Measurements from ENCODE around the gene INPP5J. TPM values are rescaled to one million over a fixed set of nuclear protein-coding genes. Genes with fewer than 3 reads are reported as not detected.

INPP5J gene
- polyA plus RNA-seq, 1 donor from 2014 or later: 3.7 TPM

- Histone ChIP-seq H2AFZ (ENCODE audit: low read depth, low read length) (no peak overlapping the region), H4K20me1 (ENCODE audit: insufficient read depth) (no peaks in the 10 kb centered on the region), H3K36me3 (ENCODE audit: insufficient read depth, low read length) (no peaks in the 10 kb centered on the region)
Observed at GRCh38 chr22:31099386-31099785, 23.4 kb upstream of the INPP5J start.

DNA sequence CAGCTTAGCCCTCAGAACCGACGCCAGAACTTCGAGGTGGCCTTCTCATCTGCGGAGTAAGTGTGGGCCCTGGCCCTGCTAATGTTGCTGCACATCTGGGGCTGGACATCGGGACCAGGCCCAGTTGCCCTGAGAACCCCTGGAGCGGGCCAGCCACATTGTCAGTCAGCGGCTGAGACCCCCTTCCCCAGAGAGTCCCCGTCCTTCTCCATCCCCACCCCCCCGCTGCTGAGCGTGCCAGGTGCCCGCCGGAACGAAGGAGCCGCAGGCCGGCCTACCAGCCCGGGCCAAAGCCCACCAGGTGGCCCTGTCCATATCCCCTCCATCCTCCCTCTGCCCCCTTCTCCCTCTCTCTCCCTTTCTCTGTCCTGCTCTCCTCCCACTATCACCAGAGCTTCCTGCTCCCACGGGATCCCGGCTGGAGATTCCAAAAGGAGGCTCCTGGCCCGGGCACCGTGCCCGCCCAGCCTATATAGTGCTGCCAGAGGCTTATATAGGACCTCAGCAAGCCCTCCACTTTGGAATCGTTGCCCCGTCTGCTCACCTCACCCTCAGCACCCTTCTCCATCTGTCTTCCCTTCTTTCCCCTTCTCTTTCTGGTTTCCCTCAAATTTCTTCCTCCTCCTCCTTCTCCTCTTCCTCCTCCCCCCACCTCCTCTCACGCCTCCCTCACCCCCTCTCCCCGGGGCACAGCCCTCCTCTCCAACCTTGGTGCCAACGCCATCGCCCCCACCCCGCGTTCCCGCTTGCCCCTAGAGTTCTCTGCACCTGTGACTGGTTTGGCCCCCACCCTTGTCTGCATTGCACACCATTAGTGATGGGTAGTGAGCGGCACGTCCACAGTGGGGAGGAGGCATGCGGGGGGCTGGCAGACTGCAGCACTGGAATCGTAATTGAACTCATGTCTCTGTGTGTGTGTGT is 22.7 kb upstream of the INPP5J start:
- no peak overlapping the region for H3K9ac ChIP-seq (ENCODE audit: low read length)
- H3K36me3 ChIP-seq (ENCODE audit: insufficient read depth, low read length): no peaks in the 10 kb centered on the region
- no peaks in the 10 kb centered on the region for H3K9me2 ChIP-seq (ENCODE audit: insufficient read depth, low read length)
- H3K27ac ChIP-seq (ENCODE audit: low read length): no peak overlapping the region
- TF ChIP-seq MXI1 (conservative IDR thresholded peaks at IDR 0.05; ENCODE audit: poor library complexity, severe bottlenecking): no peak
- TF ChIP-seq SMC3 (conservative IDR thresholded peaks at IDR 0.05; ENCODE audit: poor library complexity): no peak
- no peak for TF ChIP-seq EP300 (conservative IDR thresholded peaks at IDR 0.05; ENCODE audit: poor library complexity, severe bottlenecking)
- TF ChIP-seq POLR2AphosphoS5 (IDR thresholded peaks at IDR 0.05): no peak
- TF ChIP-seq, protein P1, sequence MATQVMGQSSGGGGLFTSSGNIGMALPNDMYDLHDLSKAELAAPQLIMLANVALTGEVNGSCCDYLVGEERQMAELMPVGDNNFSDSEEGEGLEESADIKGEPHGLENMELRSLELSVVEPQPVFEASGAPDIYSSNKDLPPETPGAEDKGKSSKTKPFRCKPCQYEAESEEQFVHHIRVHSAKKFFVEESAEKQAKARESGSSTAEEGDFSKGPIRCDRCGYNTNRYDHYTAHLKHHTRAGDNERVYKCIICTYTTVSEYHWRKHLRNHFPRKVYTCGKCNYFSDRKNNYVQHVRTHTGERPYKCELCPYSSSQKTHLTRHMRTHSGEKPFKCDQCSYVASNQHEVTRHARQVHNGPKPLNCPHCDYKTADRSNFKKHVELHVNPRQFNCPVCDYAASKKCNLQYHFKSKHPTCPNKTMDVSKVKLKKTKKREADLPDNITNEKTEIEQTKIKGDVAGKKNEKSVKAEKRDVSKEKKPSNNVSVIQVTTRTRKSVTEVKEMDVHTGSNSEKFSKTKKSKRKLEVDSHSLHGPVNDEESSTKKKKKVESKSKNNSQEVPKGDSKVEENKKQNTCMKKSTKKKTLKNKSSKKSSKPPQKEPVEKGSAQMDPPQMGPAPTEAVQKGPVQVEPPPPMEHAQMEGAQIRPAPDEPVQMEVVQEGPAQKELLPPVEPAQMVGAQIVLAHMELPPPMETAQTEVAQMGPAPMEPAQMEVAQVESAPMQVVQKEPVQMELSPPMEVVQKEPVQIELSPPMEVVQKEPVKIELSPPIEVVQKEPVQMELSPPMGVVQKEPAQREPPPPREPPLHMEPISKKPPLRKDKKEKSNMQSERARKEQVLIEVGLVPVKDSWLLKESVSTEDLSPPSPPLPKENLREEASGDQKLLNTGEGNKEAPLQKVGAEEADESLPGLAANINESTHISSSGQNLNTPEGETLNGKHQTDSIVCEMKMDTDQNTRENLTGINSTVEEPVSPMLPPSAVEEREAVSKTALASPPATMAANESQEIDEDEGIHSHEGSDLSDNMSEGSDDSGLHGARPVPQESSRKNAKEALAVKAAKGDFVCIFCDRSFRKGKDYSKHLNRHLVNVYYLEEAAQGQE (IDR thresholded peaks at IDR 0.05; ENCODE audit: borderline replicate concordance): no peak
- no peak for TF ChIP-seq EZH2 (IDR thresholded peaks at IDR 0.05; ENCODE audit: borderline replicate concordance, insufficient read depth, low read length, poor library complexity, severe bottlenecking)
- TF ChIP-seq RAD21 (conservative IDR thresholded peaks at IDR 0.05): no peak
- TF ChIP-seq TAF1 (IDR thresholded peaks at IDR 0.05; ENCODE audit: low read depth): no peak
- no peak overlapping the region for H3K4me2 ChIP-seq (ENCODE audit: low read length)
- no peak overlapping the region for H2AFZ ChIP-seq (ENCODE audit: low read depth, low read length)
- no peaks in the 10 kb centered on the region for H4K20me1 ChIP-seq (ENCODE audit: insufficient read depth)
- H3F3A ChIP-seq (ENCODE audit: insufficient read depth, low read length, poor library complexity, severe bottlenecking): no peaks in the 10 kb centered on the region
- H3K9me3 ChIP-seq (ENCODE audit: low read length): no peaks in the 10 kb centered on the region
- H3K79me2 ChIP-seq (replicated peaks; ENCODE audit: insufficient read depth, low read length): no peaks in the 10 kb centered on the region
- H3K4me3 ChIP-seq (ENCODE audit: low read length): no peak overlapping the region
- no peaks in the 10 kb centered on the region for H3K27me3 ChIP-seq (ENCODE audit: insufficient read depth, low read depth, low read length)

More at GRCh38 chr22:31099386-31099785, 23.4 kb upstream of the INPP5J start:
- H3F3A ChIP-seq (ENCODE audit: insufficient read depth, low read length, poor library complexity, severe bottlenecking): no peaks in the 10 kb centered on the region
- H3K79me2 ChIP-seq (replicated peaks; ENCODE audit: insufficient read depth, low read length): no peaks in the 10 kb centered on the region
- H3K4me3 ChIP-seq (ENCODE audit: low read length): no peak overlapping the region
- H3K27me3 ChIP-seq (ENCODE audit: insufficient read depth, low read depth, low read length): no peaks in the 10 kb centered on the region
- H3K9me3 ChIP-seq (ENCODE audit: low read length): no peaks in the 10 kb centered on the region
- TF ChIP-seq MXI1 (conservative IDR thresholded peaks at IDR 0.05; ENCODE audit: poor library complexity, severe bottlenecking) (no peak), EZH2 (IDR thresholded peaks at IDR 0.05; ENCODE audit: borderline replicate concordance, insufficient read depth, low read length, poor library complexity, severe bottlenecking) (no peak), RAD21 (conservative IDR thresholded peaks at IDR 0.05) (no peak), POLR2AphosphoS5 (IDR thresholded peaks at IDR 0.05) (no peak), EP300 (conservative IDR thresholded peaks at IDR 0.05; ENCODE audit: poor library complexity, severe bottlenecking) (no peak), TAF1 (IDR thresholded peaks at IDR 0.05; ENCODE audit: low read depth) (no peak)
- TF ChIP-seq, protein P1 (IDR thresholded peaks at IDR 0.05; ENCODE audit: borderline replicate concordance): no peak
- no peaks in the 10 kb centered on the region for H3K9me2 ChIP-seq (ENCODE audit: insufficient read depth, low read length)
- H3K27ac ChIP-seq (ENCODE audit: low read length): no peak overlapping the region
- H3K9ac ChIP-seq (ENCODE audit: low read length): no peak overlapping the region
- H3K4me2 ChIP-seq (ENCODE audit: low read length): no peak overlapping the region
